Esophagus (tissue), 2 donors: ENCODE results near the gene CMTM4. TPM values are rescaled to one million over a fixed set of nuclear protein-coding genes. Genes with fewer than 3 reads are reported as not detected.
"Not testable (repeated sequence)": the region's sequence is repeated elsewhere in the genome, so short reads cannot be mapped to it uniquely, and the experiment has no call there.

Experiments used
- H3K27ac ChIP-seq, 2 donors: one replicate each; pipeline ENCODE4 v1.5.1; 2013; ENCODE audit warnings: low read depth in 2 of 2, mild to moderate bottlenecking in 2 of 2, inconsistent platforms in 1 of 2, low read length in 1 of 2, moderate library complexity in 1 of 2
- H3K27me3 ChIP-seq, 2 donors: one replicate each; pipeline ENCODE4 v1.6.1; 2013; ENCODE audit warnings: low read length in 2 of 2, control low read depth in 1 of 2, mild to moderate bottlenecking in 1 of 2; ENCODE audit not compliant: insufficient read depth in 2 of 2, control insufficient read depth in 1 of 2
- H3K36me3 ChIP-seq, 2 donors: one replicate each; pipeline ENCODE4 v1.6.1; 2013; ENCODE audit warnings: low read length in 1 of 2; ENCODE audit not compliant: control insufficient read depth in 2 of 2, insufficient read depth in 2 of 2
- H3K4me1 ChIP-seq, 2 donors: one replicate each; pipeline ENCODE4 v1.6.1; 2013; ENCODE audit warnings: low read length in 1 of 2; ENCODE audit not compliant: control insufficient read depth in 2 of 2, insufficient read depth in 2 of 2
- H3K4me3 ChIP-seq, 2 donors: one replicate each; pipeline ENCODE4 v1.5.1; 2013; ENCODE audit warnings: low read length in 2 of 2, mild to moderate bottlenecking in 2 of 2, low read depth in 1 of 2, moderate library complexity in 1 of 2
- H3K9me3 ChIP-seq, 2 donors: one replicate each; pipeline ENCODE4 v1.6.1; 2013; ENCODE audit warnings: mild to moderate bottlenecking in 2 of 2, low read depth in 1 of 2, low read length in 1 of 2, moderate library complexity in 1 of 2; ENCODE audit not compliant: control insufficient read depth in 2 of 2, insufficient read depth in 1 of 2
- WGBS, 2 donors: extraction: QIAGEN DNeasy Blood & Tissue Kit; methylation state at CpG; one replicate each; pipeline ENCODE4 v1.1.7; 2013; 5-methylcytosine and 5-hydroxymethylcytosine counted together
- polyA plus RNA-seq, 2 donors: library from polyadenylated mRNA; stranded (reverse); fragments of 200-250 nt; gene quantifications; one replicate each; pipeline ENCODE4 v1.2.3, GENCODE V29; 2013
- donor health status: healthy with polysubstance abuse.
- donor health status: Bipolar disorder and iron deficiency.

Gene CMTM4
- polyA plus RNA-seq, 2 donors: 5.1 to 7.3 TPM

DNA sequence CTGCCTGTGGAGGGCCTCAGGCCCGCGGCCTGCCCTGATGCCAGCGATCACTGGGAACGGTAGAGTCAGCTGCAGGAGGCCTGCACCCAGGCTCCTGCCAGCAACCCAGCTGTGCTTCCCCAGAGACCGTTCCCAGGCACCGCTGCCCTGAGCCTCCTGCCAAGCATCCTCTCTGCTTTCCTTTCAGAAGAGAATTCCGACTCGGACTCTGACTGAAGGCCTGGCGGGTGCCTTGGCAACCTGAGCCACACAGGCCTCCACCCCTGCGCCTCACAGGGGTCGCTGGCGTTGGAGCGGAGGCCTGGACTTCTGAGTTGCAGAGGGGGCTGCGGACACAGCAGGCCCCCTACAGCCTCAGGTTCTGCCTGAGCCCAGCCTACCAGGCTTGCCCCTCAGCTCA is 84.1 kb downstream of the CMTM4 start:
- Histone ChIP-seq H3K4me1 (peaks cover 0 to 4% of the 10 kb centered on the region in 2 donors), H3K9me3 (no peaks in the 10 kb centered on the region), H3K27ac (no peak overlapping the region), H3K36me3 (peaks cover 0 to 21% of the 10 kb centered on the region in 2 donors), H3K27me3 (no peaks in the 10 kb centered on the region), H3K4me3 (no peak overlapping the region)
- WGBS, 2 donors: 76 to 89% methylated on average over 14 of the region's 14 CpGs

DNA sequence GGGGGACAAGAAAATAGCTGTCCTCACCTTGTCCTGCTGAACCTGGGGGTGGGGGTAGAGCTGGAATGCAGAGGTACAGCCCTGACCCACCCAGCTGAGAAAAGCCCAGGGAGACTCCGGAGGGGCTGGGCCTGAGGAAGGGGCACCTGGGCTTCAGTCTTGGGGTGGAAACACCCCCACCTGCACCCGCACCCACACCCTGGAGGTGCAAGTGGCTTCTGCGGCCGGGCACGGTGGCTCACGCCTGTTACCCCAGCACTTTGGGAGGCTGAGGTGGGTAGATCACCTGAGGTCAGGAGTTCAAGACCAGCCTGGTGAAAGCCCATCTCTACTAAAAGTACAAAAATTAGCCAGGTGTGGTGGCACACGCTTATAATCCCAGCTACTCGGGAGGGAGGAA is 84.6 kb downstream of the CMTM4 start:
- not testable (repeated sequence) for H3K27me3 ChIP-seq, H3K4me1 ChIP-seq, H3K9me3 ChIP-seq, H3K4me3 ChIP-seq, H3K27ac ChIP-seq
- peaks cover 0 to 21% of the 10 kb centered on the region in 2 donors for H3K36me3 ChIP-seq
- 92 to 94% methylated on average over 8 of the region's 8 CpGs for WGBS, 2 donors

DNA sequence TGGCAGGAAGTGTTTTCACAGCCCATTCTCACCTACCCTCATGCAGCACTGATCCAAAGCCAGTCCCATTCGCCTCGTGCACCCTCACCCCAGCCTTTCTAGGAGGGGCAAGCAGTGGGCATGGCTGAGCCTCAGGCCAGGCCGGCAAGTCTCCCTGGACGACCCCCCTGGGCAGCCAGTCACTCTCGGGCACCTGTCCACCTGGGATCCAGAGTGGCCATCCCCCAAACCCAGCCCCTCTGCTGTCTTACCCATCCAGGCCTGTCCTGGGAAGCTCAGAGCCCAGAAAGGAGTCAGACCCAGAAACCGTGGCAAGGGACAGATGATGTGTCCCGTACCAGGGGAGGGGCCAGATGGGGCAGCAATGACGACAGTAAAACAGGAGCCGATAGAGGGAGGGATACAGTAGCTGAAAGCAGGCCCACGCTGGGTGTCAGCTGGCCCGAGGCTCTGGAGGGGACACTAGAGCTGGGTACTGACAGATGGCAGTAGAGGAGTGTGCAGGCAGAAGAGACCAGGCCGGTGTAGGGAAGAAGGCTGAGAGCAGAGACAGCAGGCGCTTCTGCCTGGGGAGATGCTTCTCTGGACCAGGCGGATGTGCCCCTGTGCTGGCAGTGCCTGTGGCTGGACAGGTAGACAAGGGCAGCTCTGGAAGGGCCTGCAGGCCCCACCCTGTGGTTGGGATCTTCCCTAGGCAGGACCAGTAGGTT is 86.3 kb downstream of the CMTM4 start:
- WGBS, 2 donors: 86 to 89% methylated on average over 14 of the region's 14 CpGs
- peaks cover 0 to 19% of the 10 kb centered on the region in 2 donors for H3K36me3 ChIP-seq

DNA sequence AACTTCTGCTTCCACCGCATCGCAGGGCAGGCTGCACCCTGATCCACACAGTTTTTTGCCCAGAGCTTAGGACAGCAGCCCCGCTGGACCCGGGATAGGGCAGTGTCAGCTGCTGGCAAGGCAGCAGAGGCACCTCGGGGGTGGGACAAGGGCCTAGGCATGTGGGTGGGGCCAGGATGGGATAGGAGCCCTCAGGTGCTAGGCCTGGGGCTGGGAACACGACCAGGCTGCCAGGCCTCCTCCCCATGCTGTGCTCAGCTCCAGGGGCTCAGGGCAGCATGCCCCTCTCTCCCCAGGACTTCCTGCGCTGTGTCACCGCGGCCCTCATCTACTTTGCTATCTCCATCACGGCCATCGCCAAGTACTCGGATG is 87.4 kb downstream of the CMTM4 start:
- Histone ChIP-seq H3K9me3 (no peaks in the 10 kb centered on the region), H3K36me3 (peaks cover 0 to 19% of the 10 kb centered on the region in 2 donors), H3K27ac (no peak overlapping the region), H3K4me1 (peaks cover 3 to 13% of the 10 kb centered on the region in 2 donors), H3K4me3 (no peak overlapping the region), H3K27me3 (no peaks in the 10 kb centered on the region)
- WGBS, 2 donors: 76 to 78% methylated on average over 12 of the region's 12 CpGs

More for the DNA sequence above, 86.3 kb downstream of the CMTM4 start:
- H3K4me1 ChIP-seq: peaks cover 3 to 13% of the 10 kb centered on the region in 2 donors
- H3K27ac ChIP-seq: no peak overlapping the region
- no peaks in the 10 kb centered on the region for H3K9me3 ChIP-seq
- no peaks in the 10 kb centered on the region for H3K27me3 ChIP-seq
- no peak overlapping the region for H3K4me3 ChIP-seq

GRCh38 chr16:66608241-66609138 is 88.1 kb downstream of the CMTM4 start:
- H3K4me3 ChIP-seq: no peak overlapping the region
- no peaks in the 10 kb centered on the region for H3K27me3 ChIP-seq
- H3K9me3 ChIP-seq: no peaks in the 10 kb centered on the region
- no peak overlapping the region for H3K27ac ChIP-seq
- 28 to 31% methylated on average over 17 of the region's 17 CpGs for WGBS, 2 donors
- H3K36me3 ChIP-seq: peaks cover 0 to 19% of the 10 kb centered on the region in 2 donors
- H3K4me1 ChIP-seq: peaks cover 3 to 13% of the 10 kb centered on the region in 2 donors

DNA sequence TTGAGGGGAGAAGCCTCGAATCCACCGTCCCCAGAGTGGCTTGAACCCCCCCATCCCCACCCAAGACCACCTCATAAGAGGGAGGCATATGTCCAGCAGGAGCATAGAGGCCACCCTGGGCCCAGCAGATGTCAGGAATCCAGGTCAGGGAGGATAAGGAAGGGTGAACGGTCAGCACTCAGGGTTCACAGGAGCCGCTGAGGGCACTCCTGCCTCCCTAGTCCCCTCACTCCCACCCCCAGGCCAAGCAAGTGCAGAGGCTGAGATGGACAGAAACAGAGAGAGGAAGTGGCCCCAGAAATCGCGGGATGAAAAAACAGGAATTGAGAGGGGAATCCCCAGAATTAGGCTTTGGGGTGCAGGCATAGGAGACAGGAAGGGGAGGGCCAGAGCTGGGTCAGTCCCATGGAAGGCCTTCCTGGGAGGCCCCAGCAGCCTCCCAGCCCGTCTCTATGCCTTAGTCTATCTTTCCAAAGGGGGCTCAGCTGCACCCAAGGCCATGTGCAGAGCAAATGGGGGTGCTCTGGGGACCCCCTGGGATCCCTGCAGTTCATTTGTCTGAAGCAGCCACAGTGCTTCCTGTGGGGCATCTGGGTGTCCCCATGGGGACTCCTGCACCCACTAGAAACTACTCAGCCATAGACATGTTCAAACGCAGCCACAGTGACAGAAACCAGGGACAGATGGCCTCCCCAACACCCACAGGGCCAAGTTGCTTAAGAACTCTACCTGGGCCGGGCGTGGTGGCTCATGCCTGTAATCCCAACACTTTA is 90.4 kb downstream of the CMTM4 start:
- Histone ChIP-seq H3K9me3 (no peaks in the 10 kb centered on the region), H3K4me3 (no peak overlapping the region), H3K4me1 (peaks cover 3 to 13% of the 10 kb centered on the region in 2 donors), H3K27me3 (no peaks in the 10 kb centered on the region), H3K27ac (peak overlapping the region; percentile 26 to 71), H3K36me3 (peaks cover 0 to 7% of the 10 kb centered on the region in 2 donors)
- WGBS, 2 donors: 44 to 53% methylated on average over 10 of the region's 10 CpGs

DNA sequence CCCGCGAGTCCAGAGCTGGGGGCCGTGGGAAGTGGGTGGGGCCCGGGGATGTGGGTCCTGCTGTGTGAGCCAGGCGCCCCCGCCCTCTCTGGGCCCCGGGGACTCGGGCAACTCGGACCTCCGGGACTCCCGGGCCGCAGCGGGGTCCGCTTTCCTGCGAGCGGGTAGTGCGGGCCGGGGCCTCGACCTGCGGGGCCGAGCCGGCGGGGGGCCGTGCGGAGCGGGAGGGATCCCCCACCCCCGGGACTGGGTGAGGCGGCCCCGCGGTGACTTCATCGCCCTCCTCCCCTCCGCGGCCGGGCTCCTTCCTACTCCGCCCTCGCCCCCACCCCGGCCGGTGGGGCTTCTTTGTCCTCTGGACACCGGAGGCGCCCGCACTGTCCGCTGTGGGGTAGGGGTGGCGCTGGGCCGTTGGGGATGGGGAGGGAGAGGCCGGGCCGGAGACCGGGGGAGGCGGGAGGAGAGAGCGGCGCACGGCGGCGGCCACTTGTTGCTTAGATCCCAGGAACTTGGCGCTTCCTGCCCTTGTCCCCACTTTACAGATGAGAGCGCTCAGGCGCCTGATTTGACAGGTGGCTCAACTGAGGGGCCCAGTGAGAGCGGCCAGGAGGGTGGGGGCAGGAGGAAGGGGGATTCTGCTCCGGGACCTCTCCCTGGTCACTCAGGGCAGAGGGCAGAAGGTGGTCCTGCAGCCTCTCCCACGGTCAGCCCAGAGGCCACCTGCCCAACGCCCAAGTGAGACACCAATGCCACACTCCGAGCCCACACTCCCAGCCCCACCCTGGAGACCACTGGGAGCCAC is 91.2 kb downstream of the CMTM4 start:
- Histone ChIP-seq H3K27me3 (no peaks in the 10 kb centered on the region), H3K36me3 (peaks cover 0 to 7% of the 10 kb centered on the region in 2 donors), H3K9me3 (no peaks in the 10 kb centered on the region), H3K27ac (peak overlapping the region; percentile 26 to 71), H3K4me3 (peak overlapping the region; percentile 51 to 63), H3K4me1 (peaks cover 3 to 13% of the 10 kb centered on the region in 2 donors)
- WGBS, 2 donors: 3 to 10% methylated on average over 34 to 61 of the region's 61 CpGs

DNA sequence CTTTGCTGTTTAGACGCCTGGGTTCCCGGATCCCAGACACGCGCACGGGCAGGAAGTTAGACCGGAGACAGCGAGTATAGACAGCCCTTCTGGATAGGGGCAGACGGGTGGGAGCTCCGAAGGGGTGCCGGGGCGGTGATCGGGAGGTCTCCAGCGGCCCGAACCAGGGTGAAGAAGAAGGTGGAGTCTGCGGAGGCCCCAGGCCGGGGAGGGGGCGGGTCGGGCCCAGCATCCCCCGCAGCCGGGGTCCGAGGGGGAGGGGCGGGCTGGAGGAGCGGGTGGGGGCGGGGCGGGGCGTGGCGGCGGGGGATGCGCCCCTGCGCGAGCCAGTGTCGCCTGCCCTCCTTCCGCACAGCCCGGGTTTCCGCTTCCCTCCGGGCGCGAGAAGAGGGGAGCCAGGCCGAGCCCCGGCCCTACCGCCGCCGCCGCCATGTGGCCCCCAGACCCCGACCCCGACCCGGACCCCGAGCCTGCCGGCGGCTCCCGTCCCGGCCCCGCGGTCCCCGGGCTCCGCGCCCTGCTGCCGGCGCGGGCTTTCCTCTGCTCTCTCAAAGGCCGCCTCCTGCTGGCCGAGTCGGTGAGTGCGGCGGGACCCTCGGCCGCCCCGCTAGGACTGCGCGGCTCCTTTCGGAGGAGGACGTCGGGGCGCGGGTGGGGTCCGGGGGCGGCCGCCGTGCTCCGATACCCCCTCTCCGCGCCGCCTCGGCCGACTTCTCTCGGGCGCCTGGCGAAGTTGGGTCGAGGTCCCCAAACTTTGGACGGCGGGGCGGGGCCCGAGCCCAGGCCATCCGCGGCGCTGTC is 92.0 kb downstream of the CMTM4 start, which contains the start of gene CMTM3:
TSS of gene CMTM3 (plus strand) at position 329 of the 801 bp plus-strand sequence. CDS start at position 431, 102 bp downstream.
- Histone ChIP-seq H3K4me3 (peak within 1 kb of the TSS; percentile 51 to 63), H3K27ac (peak within 1 kb of the TSS; percentile 69 to 71), H3K4me1 (peaks cover 3 to 13% of the 10 kb centered on the region in 2 donors), H3K9me3 (no peaks in the 10 kb centered on the region), H3K27me3 (no peaks in the 10 kb centered on the region), H3K36me3 (peaks cover 0 to under 1% of the 10 kb centered on the region in 2 donors)
- WGBS, 2 donors: 1% methylated on average over 49 to 87 of the region's 96 CpGs
